ENCODE results near the gene SCN11A.

- TF ChIP-seq FOXA1 (IDR thresholded peaks at IDR 0.05) (no peak), ATF3 (IDR thresholded peaks at IDR 0.05) (no peak), CTCF (IDR thresholded peaks at IDR 0.05; ENCODE audit: low read depth, low read length, missing input control) (no peak), MAX (IDR thresholded peaks at IDR 0.05) (no peak), ZBTB33 (IDR thresholded peaks at IDR 0.05) (no peak)
Observed at GRCh38 chr3:39065197-39065596, 13.5 kb upstream of the SCN11A start.

Data from liver (tissue), 3 donors.